Right lobe of liver (tissue), 4 donors: ENCODE measurements around the gene ERBB4.

Experiments used
- CTCF ChIP-seq, 4 donors: fragments of 200-600 bp in 3 of 4; fragments of 450-650 bp in 1 of 4; IDR thresholded peaks; one replicate each; pipeline versions ENCODE4 v1.5.1 to v1.8.0; 2016 to 2022; ENCODE audit warnings: antibody characterized with exemption in 4 of 4, mild to moderate bottlenecking in 2 of 4
- POLR2A ChIP-seq: fragments of 450-650 bp; IDR thresholded peaks from one replicate; pipeline ENCODE4 v1.6.1; 2017; ENCODE audit warnings: antibody characterized with exemption, mild to moderate bottlenecking
- donor health status: DM: no; HTN: no; CAD: no.
- donor health status: DM: no; HTN: no; CAD: no.
- donor health status: DM: no; HTN: yes; CAD: no.

- TF ChIP-seq CTCF (IDR thresholded peaks at IDR 0.05) (no peak), POLR2A (no peak)
Measured at GRCh38 chr2:211744379-211744778, 794.2 kb downstream of the ERBB4 start.
